GM12872 (cell line): Measurements from ENCODE around the gene SART1.

ENCODE experiments used
- CTCF ChIP-seq: IDR thresholded peaks from 3 replicates; pipeline ENCODE4 v1.5.1; 2011; ENCODE audit warnings: low read depth, mild to moderate bottlenecking, low read length, moderate library complexity; ENCODE audit not compliant: insufficient read depth

The SART1 gene

GRCh38 chr11:66006891-66007176 is 45.3 kb downstream of the SART1 start:
- TF ChIP-seq CTCF, result no peak

GRCh38 chr11:66007201-66007634 is 45.7 kb downstream of the SART1 start:
- no peak for TF ChIP-seq CTCF

DNA sequence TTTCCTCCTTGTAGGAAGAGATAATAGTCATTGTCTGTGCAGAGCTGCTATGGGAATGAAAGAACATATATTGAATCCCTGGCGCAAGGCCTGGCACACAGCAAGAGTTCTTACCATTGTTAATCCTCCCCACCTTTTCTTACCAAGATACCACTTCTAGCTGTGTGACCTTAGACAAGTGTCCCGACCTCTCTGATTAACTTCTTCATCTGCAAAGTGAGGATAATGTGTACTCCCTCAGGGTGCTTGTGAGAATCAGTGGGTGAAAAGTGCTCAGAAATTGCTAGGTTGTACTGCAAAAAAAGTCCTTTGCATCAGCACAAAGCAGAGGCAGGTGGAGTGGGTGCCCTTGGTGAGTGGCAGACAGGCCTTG is 46.5 kb downstream of the SART1 start:
- TF ChIP-seq CTCF, result no peak

DNA sequence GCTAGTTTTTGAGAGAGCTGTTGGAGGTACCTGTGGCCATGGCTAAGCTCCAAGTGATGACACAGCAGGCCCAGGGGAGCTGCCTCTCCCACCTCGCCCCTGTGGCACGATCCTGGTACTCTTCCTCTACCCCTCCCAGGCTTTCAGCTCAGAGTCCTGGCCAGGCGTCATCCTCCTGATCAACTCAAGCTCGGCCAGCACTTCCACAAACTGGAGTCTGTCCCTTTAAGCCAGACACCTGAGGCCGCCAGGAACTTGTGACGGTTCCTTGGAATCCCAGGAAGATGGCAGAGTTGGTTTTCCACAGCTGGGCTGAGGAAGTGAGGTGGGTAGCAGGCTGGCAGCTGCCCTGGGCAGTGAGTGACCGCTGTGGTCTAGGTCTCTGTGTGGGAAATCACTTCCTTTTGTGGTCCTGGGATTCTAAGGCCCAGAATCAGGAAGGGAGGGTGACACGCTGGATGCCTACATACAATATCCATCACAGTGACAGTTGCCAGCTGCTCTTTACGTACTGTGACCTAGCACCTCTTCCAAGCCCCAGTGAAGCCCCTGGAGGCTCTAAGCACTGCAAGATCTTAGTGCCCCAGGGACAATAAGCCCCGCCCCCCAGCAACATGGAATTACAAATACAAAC is 47.1 kb downstream of the SART1 start:
- no peak for TF ChIP-seq CTCF

GRCh38 chr11:66011239-66011784 is 49.8 kb downstream of the SART1 start:
- TF ChIP-seq CTCF, result no peak

DNA sequence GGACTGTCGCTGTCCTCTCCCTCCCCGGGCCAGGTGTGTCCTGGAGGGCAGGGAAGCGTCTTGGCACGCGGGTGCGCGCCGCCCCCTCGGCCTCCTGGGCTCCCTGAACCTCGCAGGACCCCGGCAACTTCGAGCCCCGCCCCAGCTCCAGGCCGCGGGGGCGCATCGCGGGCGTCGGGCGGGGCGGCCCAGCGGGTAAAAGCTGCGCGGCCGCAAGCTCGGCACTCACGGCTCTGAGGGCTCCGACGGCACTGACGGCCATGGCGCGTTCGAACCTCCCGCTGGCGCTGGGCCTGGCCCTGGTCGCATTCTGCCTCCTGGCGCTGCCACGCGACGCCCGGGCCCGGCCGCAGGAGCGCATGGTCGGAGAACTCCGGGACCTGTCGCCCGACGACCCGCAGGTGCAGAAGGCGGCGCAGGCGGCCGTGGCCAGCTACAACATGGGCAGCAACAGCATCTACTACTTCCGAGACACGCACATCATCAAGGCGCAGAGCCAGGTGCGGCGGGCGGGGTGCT is 50.3 kb downstream of the SART1 start, which contains the start of gene CST6:
TSS of gene CST6 (plus strand) at position 224 of the 519 bp plus-strand sequence. CDS start at position 261, 37 bp downstream.
- no peak for TF ChIP-seq CTCF

DNA sequence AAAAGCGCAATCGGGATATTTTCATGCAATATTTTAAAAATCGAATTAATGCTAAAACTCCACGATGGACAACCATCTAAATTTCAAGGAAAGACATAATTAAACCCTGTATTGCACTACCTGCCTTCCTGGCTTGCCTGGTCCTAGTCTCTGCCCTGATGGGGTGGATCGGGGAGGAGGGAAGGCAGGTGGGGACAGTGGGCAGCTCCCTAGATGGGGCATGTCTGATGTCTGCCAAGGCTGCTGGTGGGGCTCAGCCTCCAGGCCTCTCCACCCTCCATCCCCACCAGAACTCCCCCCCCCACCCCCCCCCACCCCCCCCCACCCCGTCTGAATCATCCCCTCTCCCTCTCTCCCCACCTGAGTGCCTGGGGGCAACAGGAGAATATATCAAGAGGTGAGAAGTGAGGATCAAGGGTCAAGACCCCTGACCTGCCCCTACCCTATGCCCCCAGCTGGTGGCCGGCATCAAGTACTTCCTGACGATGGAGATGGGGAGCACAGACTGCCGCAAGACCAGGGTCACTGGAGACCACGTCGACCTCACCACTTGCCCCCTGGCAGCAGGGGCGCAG is 50.9 kb downstream of the SART1 start:
- no peak for TF ChIP-seq CTCF
